Loucy (cell line): ENCODE data around the gene UBE2Q1.

Experiments
- EZH2phosphoT487 ChIP-seq: fragments of 200-600 bp; IDR thresholded peaks from 2 replicates; pipeline ENCODE4 v1.6.1; 2018; ENCODE audit warnings: antibody characterized with exemption, mild to moderate bottlenecking, moderate library complexity, borderline replicate concordance
- TF ChIP-seq, protein P1 (sequence below): fragments of 200-600 bp; sonication (generic); conservative IDR thresholded peaks from 2 replicates; pipeline ENCODE4 v1.5.1; 2014; ENCODE audit warnings: mild to moderate bottlenecking, antibody characterized with exemption, low read length

DNA sequence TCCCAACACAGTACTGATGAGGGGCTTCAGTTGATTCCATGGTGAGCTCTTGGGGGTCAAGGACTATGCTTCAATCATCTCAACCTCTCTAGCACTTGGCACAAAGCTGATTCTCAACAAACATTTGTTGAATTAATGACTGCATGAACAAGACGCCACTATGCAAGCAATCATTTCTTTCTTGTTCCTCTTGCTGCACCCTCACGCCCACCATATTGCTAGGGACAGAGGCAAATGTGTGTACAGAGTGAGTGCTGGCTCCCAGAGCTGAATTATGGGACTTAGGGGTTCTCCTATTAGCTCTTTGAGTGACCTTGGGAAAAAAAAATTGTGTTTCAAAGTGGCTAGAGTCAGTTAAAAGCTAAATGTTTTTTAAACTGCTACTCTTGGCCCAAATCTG is 47.1 kb upstream of the UBE2Q1 start:
- TF ChIP-seq, protein P1, sequence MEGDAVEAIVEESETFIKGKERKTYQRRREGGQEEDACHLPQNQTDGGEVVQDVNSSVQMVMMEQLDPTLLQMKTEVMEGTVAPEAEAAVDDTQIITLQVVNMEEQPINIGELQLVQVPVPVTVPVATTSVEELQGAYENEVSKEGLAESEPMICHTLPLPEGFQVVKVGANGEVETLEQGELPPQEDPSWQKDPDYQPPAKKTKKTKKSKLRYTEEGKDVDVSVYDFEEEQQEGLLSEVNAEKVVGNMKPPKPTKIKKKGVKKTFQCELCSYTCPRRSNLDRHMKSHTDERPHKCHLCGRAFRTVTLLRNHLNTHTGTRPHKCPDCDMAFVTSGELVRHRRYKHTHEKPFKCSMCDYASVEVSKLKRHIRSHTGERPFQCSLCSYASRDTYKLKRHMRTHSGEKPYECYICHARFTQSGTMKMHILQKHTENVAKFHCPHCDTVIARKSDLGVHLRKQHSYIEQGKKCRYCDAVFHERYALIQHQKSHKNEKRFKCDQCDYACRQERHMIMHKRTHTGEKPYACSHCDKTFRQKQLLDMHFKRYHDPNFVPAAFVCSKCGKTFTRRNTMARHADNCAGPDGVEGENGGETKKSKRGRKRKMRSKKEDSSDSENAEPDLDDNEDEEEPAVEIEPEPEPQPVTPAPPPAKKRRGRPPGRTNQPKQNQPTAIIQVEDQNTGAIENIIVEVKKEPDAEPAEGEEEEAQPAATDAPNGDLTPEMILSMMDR: no peak
- TF ChIP-seq EZH2phosphoT487: no peak
